ENCODE measurements around the gene WWOX. TPM values are rescaled to one million over a fixed set of nuclear protein-coding genes. Genes with fewer than 3 reads are reported as not detected.
"Not testable (repeated sequence)": the region's sequence is repeated elsewhere in the genome, so short reads cannot be mapped to it uniquely, and the experiment has no call there.

Gene WWOX
- total and polyA plus RNA-seq, 2 of the 8 experiments (the other 6 are each of a cell fraction or from before 2014, with no cell fraction given), result 5.4 to 16.7 TPM

- H4K5ac ChIP-seq (ENCODE audit: insufficient read length, low read depth, low read length); H3K14ac ChIP-seq (ENCODE audit: insufficient read length); H3K79me2 ChIP-seq (ENCODE audit: control insufficient read depth in 1 of 2, insufficient read depth in 2 of 2, low read length in 2 of 2); H3K36me3 ChIP-seq (ENCODE audit: control insufficient read depth in 2 of 4, insufficient read depth in 4 of 4, low read length in 3 of 4); H3K23me2 ChIP-seq (ENCODE audit: low read depth, low read length); H2BK120ac ChIP-seq (replicated peaks; ENCODE audit: low read depth, low read length); H3K56ac ChIP-seq (replicated peaks; ENCODE audit: insufficient read length, low read depth, low read length); H2BK5ac ChIP-seq (ENCODE audit: low read depth, low read length); H2BK20ac ChIP-seq (ENCODE audit: low read length); H3K9ac ChIP-seq (replicated peaks in 1 of 4; ENCODE audit: extremely low read depth in 1 of 4, low read depth in 3 of 4, low read length in 3 of 4); H4K20me1 ChIP-seq (replicated peaks in 1 of 2; ENCODE audit: control insufficient read depth in 1 of 2, insufficient read depth in 2 of 2, low read length in 2 of 2); H2BK15ac ChIP-seq (ENCODE audit: low read length); H4K8ac ChIP-seq (ENCODE audit: extremely low read depth, insufficient read depth, low read length); POLR2A ChIA-PET (ENCODE audit: partially characterized antibody); H3K79me1 ChIP-seq (ENCODE audit: low read depth, low read length); H3K4me3 ChIP-seq (ENCODE audit: extremely low read depth in 1 of 4, insufficient read depth in 2 of 4, low read depth in 3 of 4, low read length in 4 of 4); H3K23ac ChIP-seq (ENCODE audit: insufficient read length); H3K27ac ChIP-seq (ENCODE audit: low read depth, low read length); H3K4me2 ChIP-seq (ENCODE audit: insufficient read depth in 1 of 2, low read depth in 2 of 2, low read length in 2 of 2); CTCF ChIA-PET (ENCODE audit: partially characterized antibody); H3K18ac ChIP-seq (ENCODE audit: extremely low read depth, low read length); H3K27me3 ChIP-seq (replicated peaks in 1 of 4; ENCODE audit: control insufficient read depth in 3 of 4, extremely low read depth in 1 of 4, insufficient read depth in 3 of 4, low read length in 3 of 4); DNase-seq (ENCODE audit: low read depth in 1 of 2, low spot score in 2 of 2); H4K91ac ChIP-seq (replicated peaks; ENCODE audit: insufficient read length, low read length); H3K4ac ChIP-seq (replicated peaks; ENCODE audit: insufficient read length, low read depth, low read length); H2AFZ ChIP-seq (ENCODE audit: low read length); H3K9me3 ChIP-seq (ENCODE audit: insufficient read depth in 2 of 2, low read depth in 1 of 2, low read length in 1 of 2); H2BK12ac ChIP-seq (ENCODE audit: low read depth, low read length); FAIRE-seq; H2AK5ac ChIP-seq (ENCODE audit: low read depth, low read length): not testable (repeated sequence)
- peaks cover 0 to 12% (median 7%) of the 10 kb centered on the region in 4 experiments; a peak in 5 of 7 replicates for H3K4me1 ChIP-seq (replicated peaks in 1 of 4; ENCODE audit: control insufficient read depth in 3 of 4, insufficient read depth in 4 of 4, low read length in 3 of 4)
- WGBS, 2 experiments (ENCODE audit: extremely low coverage in 1 of 2, insufficient coverage in 1 of 2, insufficient read length in 1 of 2, insufficient replicate concordance in 2 of 2, low coverage in 1 of 2, low lambda C conversion rate in 2 of 2, missing lambda C conversion rate in 1 of 2), result 97% methylated on average over 4 of the region's 4 CpGs; no CpG with 5 or more reads in 1 of the 2 experiments
Observed at GRCh38 chr16:79052198-79052597, 952.7 kb downstream of the WWOX start.

Data from H1 (cell line).